Hepatocyte (in vitro differentiated cells): Measurements from ENCODE around the gene F2RL2. TPM values are rescaled to one million over a fixed set of nuclear protein-coding genes. Genes with fewer than 3 reads are reported as not detected.

Experiments used
- DNase-seq: peaks from one replicate; pipeline ENCODE4 v3.0.0-alpha.2; 2016; ENCODE audit warnings: low spot score
- H2AFZ ChIP-seq: fragments of 200-600 bp; sonication (generic); 2 replicates; pipeline ENCODE4 v1.6.0; 2016; ENCODE audit warnings: antibody characterized with exemption, mild to moderate bottlenecking
- H3K27ac ChIP-seq: fragments of 200-600 bp; sonication (generic); 2 replicates; pipeline ENCODE4 v1.5.1; 2016; ENCODE audit warnings: mild to moderate bottlenecking
- H3K27me3 ChIP-seq: fragments of 200-600 bp; sonication (generic); 2 replicates; pipeline ENCODE4 v1.6.1; 2016
- H3K36me3 ChIP-seq: fragments of 200-600 bp; sonication (generic); replicated peaks from 2 replicates; pipeline ENCODE4 v1.5.1; 2016; ENCODE audit warnings: low read depth; ENCODE audit not compliant: insufficient read depth
- H3K4me1 ChIP-seq: fragments of 200-600 bp; sonication (generic); 2 replicates; pipeline ENCODE4 v1.5.1; 2016; ENCODE audit warnings: mild to moderate bottlenecking, moderate library complexity; ENCODE audit not compliant: insufficient read depth
- H3K4me2 ChIP-seq: fragments of 200-600 bp; sonication (generic); 2 replicates; pipeline ENCODE4 v1.6.0; 2016
- H3K4me3 ChIP-seq: fragments of 200-600 bp; sonication (generic); 2 replicates; pipeline ENCODE4 v1.5.1; 2016; ENCODE audit warnings: mild to moderate bottlenecking
- H3K79me2 ChIP-seq: fragments of 200-600 bp; sonication (generic); 2 replicates; pipeline ENCODE4 v1.6.0; 2017; ENCODE audit warnings: mild to moderate bottlenecking
- H3K9me2 ChIP-seq: fragments of 200-600 bp; sonication (generic); replicated peaks from 2 replicates; pipeline ENCODE4 v1.6.0; 2017; ENCODE audit warnings: mild to moderate bottlenecking; ENCODE audit not compliant: insufficient read depth
- H3K9me3 ChIP-seq: fragments of 200-600 bp; sonication (generic); 2 replicates; pipeline ENCODE4 v1.5.1; 2016; ENCODE audit warnings: low read depth, mild to moderate bottlenecking
- H4K20me1 ChIP-seq: fragments of 200-600 bp; sonication (generic); 2 replicates; pipeline ENCODE4 v1.6.0; 2016; ENCODE audit warnings: mild to moderate bottlenecking; ENCODE audit not compliant: insufficient read depth, poor library complexity, severe bottlenecking
- EZH2 ChIP-seq: fragments of 200-600 bp; sonication (generic); IDR thresholded peaks from 2 replicates; pipeline ENCODE4 v1.6.1; 2016; ENCODE audit warnings: antibody characterized with exemption, mild to moderate bottlenecking, borderline replicate concordance
- EZH2phosphoT487 ChIP-seq: fragments of 200-600 bp; sonication (generic); IDR thresholded peaks from one replicate; pipeline ENCODE4 v1.6.1; 2018; ENCODE audit warnings: antibody characterized with exemption, mild to moderate bottlenecking, low read depth, moderate library complexity; ENCODE audit not compliant: unreplicated experiment, severe bottlenecking
- WGBS: methylation state at CpG from one replicate; pipeline ENCODE4 v1.1.6; 2016; ENCODE audit warnings: low lambda C conversion rate; ENCODE audit errors: missing lambda C conversion rate; 5-methylcytosine and 5-hydroxymethylcytosine counted together
- polyA plus RNA-seq: library from polyadenylated mRNA; unstranded; fragments of >200 nt; fragmentation: Nextera tagmentation; extraction: Ambion mirVana; gene quantifications from 2 replicates; pipeline ENCODE4 v1.2.1, GENCODE V29; 2016
- total RNA-seq: library from RNA; depleted of rRNA; stranded (reverse); fragments of >200 nt; gene quantifications from 2 replicates; pipeline ENCODE4 v1.2.3, GENCODE V29; 2014
- TF ChIP-seq, protein P1 (sequence below): fragments of 200-600 bp; sonication (generic); IDR thresholded peaks from 2 replicates; pipeline ENCODE4 v1.5.1; 2016; ENCODE audit warnings: antibody characterized with exemption, mild to moderate bottlenecking; ENCODE audit not compliant: poor library complexity

F2RL2 gene
- total and polyA plus RNA-seq, 2 experiments from 2014 or later = 1.5 to 2.3 TPM

DNA sequence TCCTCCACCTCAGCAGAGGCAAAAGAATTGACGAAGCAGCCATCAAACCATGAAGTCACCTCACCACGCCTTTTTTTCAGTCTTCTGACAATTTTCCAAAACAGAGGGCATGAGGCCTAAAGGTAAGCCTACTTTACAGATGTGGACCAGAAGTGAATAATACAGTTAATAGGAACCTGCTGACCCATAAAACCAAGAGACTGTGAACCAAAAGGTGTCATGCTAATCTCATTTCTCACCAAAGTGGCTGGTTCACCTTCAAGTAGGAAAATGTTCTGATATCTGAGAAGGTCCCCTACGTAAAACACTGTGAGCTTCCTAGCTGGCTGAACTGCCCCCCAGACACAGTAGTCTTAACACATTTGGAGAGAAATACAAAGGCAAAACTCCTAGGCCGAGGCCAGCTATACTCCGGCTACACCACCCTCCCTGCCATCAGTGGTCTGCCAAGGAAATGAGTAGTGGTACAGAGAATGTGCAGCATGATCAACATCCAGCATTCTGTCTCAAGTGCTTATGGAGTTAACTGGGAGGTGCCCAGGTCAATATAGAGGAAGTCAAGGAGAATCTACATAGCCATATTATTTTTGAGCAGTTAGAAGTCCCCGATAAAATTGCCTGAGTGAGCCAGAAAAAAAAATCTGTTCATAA is 19.3 kb upstream of the F2RL2 start:
- no peaks in the 10 kb centered on the region for H3K36me3 ChIP-seq
- H3K9me2 ChIP-seq = no peaks in the 10 kb centered on the region
- H4K20me1 ChIP-seq = no peaks in the 10 kb centered on the region
- TF ChIP-seq EZH2 = no peak
- TF ChIP-seq, protein P1, sequence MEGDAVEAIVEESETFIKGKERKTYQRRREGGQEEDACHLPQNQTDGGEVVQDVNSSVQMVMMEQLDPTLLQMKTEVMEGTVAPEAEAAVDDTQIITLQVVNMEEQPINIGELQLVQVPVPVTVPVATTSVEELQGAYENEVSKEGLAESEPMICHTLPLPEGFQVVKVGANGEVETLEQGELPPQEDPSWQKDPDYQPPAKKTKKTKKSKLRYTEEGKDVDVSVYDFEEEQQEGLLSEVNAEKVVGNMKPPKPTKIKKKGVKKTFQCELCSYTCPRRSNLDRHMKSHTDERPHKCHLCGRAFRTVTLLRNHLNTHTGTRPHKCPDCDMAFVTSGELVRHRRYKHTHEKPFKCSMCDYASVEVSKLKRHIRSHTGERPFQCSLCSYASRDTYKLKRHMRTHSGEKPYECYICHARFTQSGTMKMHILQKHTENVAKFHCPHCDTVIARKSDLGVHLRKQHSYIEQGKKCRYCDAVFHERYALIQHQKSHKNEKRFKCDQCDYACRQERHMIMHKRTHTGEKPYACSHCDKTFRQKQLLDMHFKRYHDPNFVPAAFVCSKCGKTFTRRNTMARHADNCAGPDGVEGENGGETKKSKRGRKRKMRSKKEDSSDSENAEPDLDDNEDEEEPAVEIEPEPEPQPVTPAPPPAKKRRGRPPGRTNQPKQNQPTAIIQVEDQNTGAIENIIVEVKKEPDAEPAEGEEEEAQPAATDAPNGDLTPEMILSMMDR = no peak
- TF ChIP-seq EZH2phosphoT487 = no peak
- no peak overlapping the region for H2AFZ ChIP-seq
- H3K27ac ChIP-seq = no peak overlapping the region
- H3K79me2 ChIP-seq = no peaks in the 10 kb centered on the region
- no peaks in the 10 kb centered on the region for H3K27me3 ChIP-seq
- no peaks in the 10 kb centered on the region for H3K9me3 ChIP-seq
- 88% methylated on average over 6 of the region's 6 CpGs for WGBS
- no peak for DNase-seq
- H3K4me3 ChIP-seq = no peak overlapping the region
- H3K4me2 ChIP-seq = no peak overlapping the region
- H3K4me1 ChIP-seq = no peaks in the 10 kb centered on the region

DNA sequence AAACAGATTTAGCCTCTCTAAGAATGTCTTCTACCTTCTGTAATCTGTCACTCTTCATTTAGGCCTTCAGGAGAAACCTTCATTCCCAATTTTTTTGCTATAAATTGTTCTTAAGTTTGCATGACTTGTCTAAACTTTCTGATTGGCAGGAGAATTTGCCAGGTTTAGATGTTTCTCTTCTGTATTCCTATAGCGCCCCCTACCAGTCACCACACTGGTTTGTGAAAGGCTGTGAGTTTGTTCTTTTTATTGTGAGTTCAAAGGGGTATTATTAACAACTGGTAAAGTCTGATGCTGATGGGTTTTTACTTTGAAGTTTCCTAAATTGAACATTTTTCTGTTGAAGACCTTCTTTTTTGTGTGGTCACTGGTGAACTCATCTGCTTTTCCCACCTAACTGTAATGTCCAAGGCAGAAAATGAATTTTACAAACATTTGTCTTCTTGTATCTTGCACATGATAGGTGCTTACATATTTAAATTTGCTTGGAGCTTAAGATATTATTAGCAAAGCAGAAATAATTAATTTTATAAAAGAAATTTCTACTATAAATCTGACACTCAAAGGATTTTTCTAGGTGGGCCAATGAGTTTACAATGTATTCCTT is 18.4 kb upstream of the F2RL2 start:
- WGBS = 14% methylated on average over 1 of the region's 1 CpG
- DNase-seq = peak; percentile 77
- H3K4me3 ChIP-seq = no peak overlapping the region

DNA sequence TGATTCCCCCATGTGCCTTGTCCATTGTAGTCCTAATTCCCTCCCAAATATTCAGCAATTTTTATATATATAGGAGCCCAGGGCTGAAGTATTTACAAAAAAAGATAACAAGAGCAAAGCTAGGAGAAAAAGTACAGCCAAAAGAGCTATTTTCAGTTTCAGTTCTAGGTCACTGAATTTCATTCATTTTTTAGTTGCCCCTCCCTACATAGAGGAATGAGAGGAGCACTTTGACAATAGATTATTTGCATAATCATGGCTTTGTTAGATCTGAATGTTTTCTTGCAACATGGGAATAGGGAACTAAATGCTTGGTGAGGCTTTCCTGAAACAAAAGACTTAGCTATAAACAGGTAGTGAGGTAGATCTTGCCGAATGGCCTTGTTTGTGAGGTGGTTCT is 15.3 kb upstream of the F2RL2 start:
- WGBS = 79% methylated on average over 1 of the region's 1 CpG
- Histone ChIP-seq H3K4me2 (no peak overlapping the region), H3K9me3 (no peaks in the 10 kb centered on the region), H3K27me3 (no peaks in the 10 kb centered on the region), H3K9me2 (no peaks in the 10 kb centered on the region), H3K79me2 (no peaks in the 10 kb centered on the region), H3K36me3 (no peaks in the 10 kb centered on the region), H3K4me3 (no peak overlapping the region), H3K27ac (no peak overlapping the region), H2AFZ (no peak overlapping the region), H4K20me1 (no peaks in the 10 kb centered on the region), H3K4me1 (no peaks in the 10 kb centered on the region)
- TF ChIP-seq, protein P1 = no peak
- TF ChIP-seq EZH2phosphoT487 (no peak), EZH2 (no peak)
- DNase-seq = no peak

More for the DNA sequence above, 18.4 kb upstream of the F2RL2 start:
- H3K9me2 ChIP-seq = no peaks in the 10 kb centered on the region
- no peak overlapping the region for H3K4me2 ChIP-seq
- H2AFZ ChIP-seq = no peak overlapping the region
- no peaks in the 10 kb centered on the region for H3K27me3 ChIP-seq
- H3K9me3 ChIP-seq = no peaks in the 10 kb centered on the region
- no peaks in the 10 kb centered on the region for H3K36me3 ChIP-seq
- TF ChIP-seq EZH2 (no peak), EZH2phosphoT487 (no peak)
- TF ChIP-seq, protein P1 = peak; percentile 81
- H4K20me1 ChIP-seq = no peaks in the 10 kb centered on the region
- H3K4me1 ChIP-seq = no peaks in the 10 kb centered on the region
- no peak overlapping the region for H3K27ac ChIP-seq
- no peaks in the 10 kb centered on the region for H3K79me2 ChIP-seq
